GM18519 (cell line): ENCODE data around the gene CPB1.

Experiments
- ATAC-seq: cut with Tn5 transposase; IDR thresholded peaks from one replicate; pipeline ENCODE4 v1.9.1; 2021; ENCODE audit warnings: mild to moderate bottlenecking, moderate library complexity; ENCODE audit not compliant: unreplicated experiment, low FRiP score

CPB1 gene

GRCh38 chr3:148879256-148879655, 51.6 kb downstream of the CPB1 start:
- ATAC-seq = no peak

GRCh38 chr3:148880681-148881080, 53.1 kb downstream of the CPB1 start:
- no peak for ATAC-seq

GRCh38 chr3:148881286-148881685, 53.7 kb downstream of the CPB1 start:
- ATAC-seq = no peak

GRCh38 chr3:148882288-148882687, 54.7 kb downstream of the CPB1 start:
- no peak for ATAC-seq

- no peak for ATAC-seq
Observed at GRCh38 chr3:148883163-148883562, 55.6 kb downstream of the CPB1 start.

GRCh38 chr3:148884261-148884660, 56.6 kb downstream of the CPB1 start:
- ATAC-seq = no peak

- ATAC-seq = no peak
Observed at GRCh38 chr3:148889828-148890227, 62.2 kb downstream of the CPB1 start.

GRCh38 chr3:148896062-148896461, 68.5 kb downstream of the CPB1 start:
- no peak for ATAC-seq

GRCh38 chr3:148901987-148902791, 74.6 kb downstream of the CPB1 start:
- ATAC-seq = no peak

- no peak for ATAC-seq
Observed at GRCh38 chr3:148903022-148903442, 75.4 kb downstream of the CPB1 start.

GRCh38 chr3:148903941-148904340, 76.3 kb downstream of the CPB1 start:
- ATAC-seq = no peak

- no peak for ATAC-seq
Observed at GRCh38 chr3:148906667-148907066, 79.1 kb downstream of the CPB1 start.
